HG02973 (cell line): ENCODE measurements around the gene CNGB1.
"Not testable (repeated sequence)": the region's sequence is repeated elsewhere in the genome, so short reads cannot be mapped to it uniquely, and the experiment has no call there.

Experiments used
- ATAC-seq: cut with Tn5 transposase; IDR thresholded peaks from one replicate; pipeline ENCODE4 v1.9.1; 2021; ENCODE audit warnings: moderate library complexity; ENCODE audit not compliant: unreplicated experiment

Gene CNGB1

DNA sequence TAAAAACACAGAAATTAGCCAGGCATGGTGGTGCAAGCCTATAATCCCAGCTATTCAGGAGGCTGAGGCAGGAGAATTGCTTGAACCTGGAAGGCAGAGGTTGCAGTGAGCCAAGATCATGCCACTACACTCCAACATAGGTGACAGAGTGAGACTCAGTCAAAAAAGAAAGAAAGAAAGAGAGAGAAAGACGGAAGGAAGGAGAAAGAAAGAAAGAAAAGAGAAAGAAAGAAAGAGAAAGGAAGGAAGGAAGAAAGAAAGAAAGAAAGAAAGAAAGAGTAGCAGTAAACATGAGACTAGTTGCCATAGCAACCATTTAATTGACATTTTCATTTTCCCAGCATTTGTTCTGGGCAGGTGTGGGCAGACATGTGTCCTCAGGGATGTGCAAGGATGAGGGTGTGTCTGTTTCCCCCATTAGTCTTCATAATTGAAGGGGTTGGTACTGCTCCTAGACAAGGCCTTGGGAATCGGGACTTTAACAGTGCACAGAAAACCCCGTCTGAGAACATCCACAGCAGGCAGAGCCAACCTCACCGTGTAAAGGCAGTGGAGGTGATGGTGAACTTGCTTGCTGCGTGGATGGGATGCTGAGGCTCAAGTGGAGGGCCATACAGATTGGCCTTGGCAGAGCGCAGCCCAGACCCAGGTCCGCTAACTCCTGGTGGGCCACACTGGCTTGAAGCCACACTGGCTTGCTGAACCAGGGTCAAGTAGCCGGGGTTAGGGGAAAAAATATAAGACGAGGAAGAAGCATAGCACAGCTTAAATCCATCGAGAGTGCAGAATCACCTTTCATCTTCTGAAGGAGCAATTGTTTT, 133.4 kb downstream of the CNGB1 start:
- ATAC-seq = no peak

- ATAC-seq = not testable (repeated sequence)
These were observed 135.5 kb downstream of the CNGB1 start for GRCh38 chr16:57835439-57835838.

DNA sequence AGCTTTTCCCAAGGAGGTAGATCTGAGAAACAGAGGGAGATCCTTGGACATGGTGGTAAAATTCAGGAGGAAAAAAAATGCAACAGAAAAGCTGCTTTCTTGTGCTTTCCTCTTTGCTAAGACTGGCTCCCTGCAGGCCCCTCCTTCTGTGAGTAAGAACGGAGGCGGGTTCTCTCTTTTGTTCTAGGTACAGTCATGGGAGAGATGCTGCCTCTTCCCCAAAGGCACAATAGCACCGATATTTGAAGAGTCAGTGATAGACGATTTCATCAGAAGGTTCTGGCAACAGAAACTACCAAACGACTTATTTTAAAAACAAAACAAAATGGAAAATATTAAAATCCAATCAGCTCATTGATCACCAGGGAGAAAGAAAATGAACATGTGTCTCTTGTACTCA, 136.0 kb downstream of the CNGB1 start:
- ATAC-seq = no peak
